WTC11 (cell line): Measurements from ENCODE around the gene C1orf35. TPM values are rescaled to one million over a fixed set of nuclear protein-coding genes. Genes with fewer than 3 reads are reported as not detected.

ENCODE experiments used
- ATAC-seq: fragments of 200-7000 bp; cut with Tn5 transposase; 2 replicates; pipeline ENCODE4 v1.10.0; 2021; ENCODE audit warnings: mild to moderate bottlenecking, moderate library complexity
- CTCF ChIA-PET: fragments of 300-600 bp; sonication (Branson Sonifier 250); formaldehyde crosslinking; loops from one replicate; lab custom pipeline; 2021; ENCODE audit warnings: antibody characterized with exemption; lab: Charles Lee
- POLR2A ChIA-PET: fragments of 350-600 bp; sonication (Branson Sonifier 250); formaldehyde crosslinking; loops from one replicate; lab custom pipeline; 2021; ENCODE audit warnings: antibody characterized with exemption; lab: Charles Lee
- DNase-seq: peaks from one replicate; pipeline ENCODE4 v3.0.0; 2021; ENCODE audit warnings: low spot score
- H3K27ac Mint-ChIP-seq: 2 replicates; pipeline ENCODE4 v1.8.0; 2021; ENCODE audit warnings: mixed read lengths
- H3K27me3 Mint-ChIP-seq: 2 replicates; pipeline ENCODE4 v1.8.0; 2021; ENCODE audit warnings: low read depth, mild to moderate bottlenecking, moderate library complexity, mixed read lengths
- H3K36me3 Mint-ChIP-seq: 2 replicates; pipeline ENCODE4 v1.8.0; 2021; ENCODE audit warnings: mixed read lengths
- H3K4me1 Mint-ChIP-seq: 2 replicates; pipeline ENCODE4 v1.8.0; 2022; ENCODE audit warnings: mixed read lengths
- H3K4me3 Mint-ChIP-seq: 2 replicates; pipeline ENCODE4 v1.8.0; 2021; ENCODE audit warnings: mild to moderate bottlenecking, moderate library complexity, mixed read lengths
- H3K9me3 Mint-ChIP-seq: 2 replicates; pipeline ENCODE4 v1.8.0; 2021; ENCODE audit warnings: mixed read lengths
- CREM ChIP-seq: sonication (generic); formaldehyde crosslinking; IDR thresholded peaks from 2 replicates; pipeline ENCODE4 v1.8.1; 2022; ENCODE audit warnings: mild to moderate bottlenecking, missing genetic modification reagents, moderate library complexity
- ELF4 ChIP-seq: sonication (generic); formaldehyde crosslinking; IDR thresholded peaks from 2 replicates; pipeline ENCODE4 v1.8.1; 2022; ENCODE audit warnings: low read depth, mild to moderate bottlenecking, moderate library complexity, missing genetic modification reagents
- FOXK1 ChIP-seq: sonication (generic); formaldehyde crosslinking; IDR thresholded peaks from 2 replicates; pipeline ENCODE4 v1.8.0; 2022; ENCODE audit warnings: mild to moderate bottlenecking, moderate library complexity, missing genetic modification reagents
- FOXP1 ChIP-seq: sonication (generic); formaldehyde crosslinking; IDR thresholded peaks from 2 replicates; pipeline ENCODE4 v1.8.0; 2022; ENCODE audit warnings: missing genetic modification reagents, mild to moderate bottlenecking, moderate library complexity, borderline replicate concordance
- SMAD3 ChIP-seq: sonication (generic); formaldehyde crosslinking; IDR thresholded peaks from 2 replicates; pipeline ENCODE4 v1.8.0; 2022; ENCODE audit warnings: missing genetic modification reagents, mild to moderate bottlenecking, borderline replicate concordance
- TEAD1 ChIP-seq: sonication (generic); formaldehyde crosslinking; IDR thresholded peaks from 2 replicates; pipeline ENCODE4 v1.8.0; 2022; ENCODE audit warnings: mild to moderate bottlenecking, missing genetic modification reagents
- TEAD4 ChIP-seq: sonication (generic); formaldehyde crosslinking; IDR thresholded peaks from 2 replicates; pipeline ENCODE4 v1.8.0; 2022; ENCODE audit warnings: mild to moderate bottlenecking, missing genetic modification reagents
- ZBTB21 ChIP-seq: sonication (generic); formaldehyde crosslinking; IDR thresholded peaks from 2 replicates; pipeline ENCODE4 v1.8.1; 2023; ENCODE audit warnings: mild to moderate bottlenecking, missing genetic modification reagents, borderline replicate concordance
- ZNF121 ChIP-seq: sonication (generic); formaldehyde crosslinking; IDR thresholded peaks from 2 replicates; pipeline ENCODE4 v1.8.0; 2023; ENCODE audit warnings: missing genetic modification reagents
- ZNF317 ChIP-seq: sonication (generic); formaldehyde crosslinking; IDR thresholded peaks from 2 replicates; pipeline ENCODE4 v1.8.1; 2023; ENCODE audit warnings: low read depth, mild to moderate bottlenecking, moderate library complexity, missing genetic modification reagents, borderline replicate concordance
- total RNA-seq: library from RNA; stranded (reverse); gene quantifications from 3 replicates; pipeline ENCODE4 v1.2.3, GENCODE V29; 2021
- TF ChIP-seq, protein P1 (sequence below): sonication (generic); formaldehyde crosslinking; conservative IDR thresholded peaks from 2 replicates; pipeline ENCODE4 v1.8.1; 2022; ENCODE audit warnings: mild to moderate bottlenecking, missing genetic modification reagents
- TF ChIP-seq, protein P2 (sequence below): fragments of 250-450 bp; sonication (Bioruptor Pico); IDR thresholded peaks from 2 replicates; pipeline ENCODE4 v1.9.0; 2021; ENCODE audit warnings: moderate library complexity, mild to moderate bottlenecking, inconsistent platforms, borderline replicate concordance
- TF ChIP-seq, protein P3 (sequence below): fragments of 200-600 bp; IDR thresholded peaks from 2 replicates; pipeline ENCODE4 v1.8.0; 2022; ENCODE audit warnings: antibody characterized with exemption

Gene C1orf35
- total RNA-seq, 1 experiment from 2014 or later = 33.8 TPM

DNA sequence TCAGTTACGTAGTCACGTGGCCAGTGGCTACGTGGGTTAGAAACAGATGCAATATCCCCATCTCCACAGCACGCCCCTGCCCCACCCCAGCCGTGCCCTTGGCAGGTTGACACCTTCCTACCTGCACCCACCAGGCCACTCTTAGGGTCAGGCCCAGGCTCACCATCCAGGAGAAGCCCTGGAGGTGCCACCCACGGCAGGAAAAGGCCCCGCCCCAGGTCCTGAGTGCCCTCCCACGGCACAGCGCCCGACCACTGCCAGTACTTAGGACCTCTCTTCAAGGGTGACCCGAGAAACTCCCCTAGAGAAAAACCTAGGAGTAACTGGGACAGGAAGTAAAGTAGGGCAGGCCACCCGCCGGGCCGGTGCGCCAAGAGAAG is 1.5 kb downstream of the C1orf35 start:
- ATAC-seq = no peak
- POLR2A ChIA-PET = interaction anchor here (0.6 kb wide), 1 partner anchor 357 kb away, joined by 3 read pairs; a partner anchor contains a TSS

DNA sequence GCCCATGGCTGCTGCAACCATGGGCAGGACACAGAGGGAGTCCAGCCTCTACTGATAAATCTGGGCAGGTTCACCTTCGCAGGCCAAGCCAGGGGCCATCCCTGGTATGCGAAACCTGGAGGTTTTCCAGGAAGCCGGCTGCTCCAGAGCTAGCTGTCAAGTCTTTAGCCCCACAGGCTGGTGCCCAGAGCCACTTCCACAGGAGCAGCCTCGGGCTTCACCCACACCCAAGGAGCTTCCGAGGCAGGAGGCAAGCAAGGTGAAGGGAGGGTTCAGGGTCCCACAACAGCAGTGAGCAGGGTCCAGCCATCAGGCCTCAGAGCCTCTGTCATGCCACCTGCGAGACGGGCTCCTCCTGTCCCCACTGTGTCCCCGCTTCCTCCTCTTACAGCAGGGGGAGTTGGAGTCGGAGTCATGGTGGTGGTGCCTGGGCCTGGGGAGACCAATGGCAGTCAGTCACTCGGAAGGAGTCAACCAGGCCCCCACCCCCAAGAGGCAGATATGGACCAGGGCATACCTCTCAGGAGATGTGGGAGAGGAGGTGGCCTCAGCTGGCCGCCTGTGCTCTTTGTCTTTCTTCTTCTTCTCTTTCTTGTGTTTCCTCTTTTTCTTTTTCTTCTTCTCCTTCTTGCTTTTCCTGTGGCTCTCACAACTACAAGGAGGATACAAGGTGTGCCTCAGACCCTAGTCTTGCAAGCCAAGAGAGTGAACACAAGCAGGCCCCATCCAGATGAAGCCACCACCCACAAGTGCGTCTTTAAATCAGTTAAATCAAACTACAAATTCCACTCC is 2.1 kb downstream of the C1orf35 start:
- POLR2A ChIA-PET = interaction anchor here (1.0 kb wide), 1 partner anchor 95 kb away, joined by 3 read pairs; no protein-coding TSS in a partner anchor
- Mint-ChIP-seq H3K4me1 (peaks cover 13% of the 10 kb centered on the region), H3K36me3 (peaks cover 29% of the 10 kb centered on the region), H3K9me3 (no peaks in the 10 kb centered on the region), H3K4me3 (peak overlapping the region; percentile 50), H3K27me3 (peaks cover 5% of the 10 kb centered on the region; the same call in 1 of the 2 replicates), H3K27ac (no peak overlapping the region; the same call in 1 of the 2 replicates)
- CTCF ChIA-PET = interaction anchor here (1.3 to 1.7 kb wide), 3 partner anchors 19 to 102 kb away, joined by 4 to 14 read pairs (median 4); partner anchors contain the start of gene ARF1
- 0 out of 2 replicates have a peak, but pooled peaks have one; percentile 24 for TF ChIP-seq FOXP1 (CRISPR knock-in tag)
- no peak for TF ChIP-seq ZNF317 (CRISPR knock-in tag)
- ATAC-seq (no peak), DNase-seq (no peak)

More for the DNA sequence above, 1.5 kb downstream of the C1orf35 start:
- CTCF ChIA-PET = interaction anchor here (0.7 to 1.5 kb wide), 4 partner anchors 20 to 103 kb away, joined by 3 to 14 read pairs (median 7); no protein-coding TSS in a partner anchor
- TF ChIP-seq, protein P1, sequence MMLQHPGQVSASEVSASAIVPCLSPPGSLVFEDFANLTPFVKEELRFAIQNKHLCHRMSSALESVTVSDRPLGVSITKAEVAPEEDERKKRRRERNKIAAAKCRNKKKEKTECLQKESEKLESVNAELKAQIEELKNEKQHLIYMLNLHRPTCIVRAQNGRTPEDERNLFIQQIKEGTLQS (CRISPR knock-in tag) = no peak
- TF ChIP-seq TEAD4 (CRISPR knock-in tag) = no peak
- H3K9me3 Mint-ChIP-seq = no peaks in the 10 kb centered on the region
- no peak for DNase-seq
- H3K27me3 Mint-ChIP-seq = peaks cover 5% of the 10 kb centered on the region; the same call in 1 of the 2 replicates
- peaks cover 33% of the 10 kb centered on the region for H3K36me3 Mint-ChIP-seq
- peaks cover 13% of the 10 kb centered on the region for H3K4me1 Mint-ChIP-seq
- H3K4me3 Mint-ChIP-seq = peak overlapping the region; percentile 50
- H3K27ac Mint-ChIP-seq = no peak overlapping the region

DNA sequence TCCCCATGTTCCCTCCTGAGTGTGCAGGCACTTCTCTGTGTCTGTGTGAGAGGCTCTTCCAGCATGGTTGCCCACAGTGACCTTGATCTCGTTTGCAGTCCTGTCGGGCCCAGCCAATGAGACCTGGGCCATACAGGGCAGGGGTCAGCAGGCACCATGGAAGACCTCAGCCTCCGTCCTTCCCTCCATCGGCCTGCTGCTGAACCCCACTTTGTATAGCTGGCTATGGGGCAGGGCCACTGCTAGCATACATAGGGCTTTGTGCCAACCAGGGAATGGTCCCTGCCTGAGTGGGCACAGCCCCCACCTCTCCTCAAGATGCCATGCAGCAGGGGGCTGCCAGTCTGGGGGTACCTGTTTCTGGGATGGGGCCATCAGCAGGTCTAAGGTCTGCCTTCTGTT is 3.8 kb downstream of the C1orf35 start:
- POLR2A ChIA-PET = interaction anchor here (0.6 kb wide), 1 partner anchor 59 kb away, joined by 3 read pairs; no protein-coding TSS in a partner anchor
- peaks cover 14% of the 10 kb centered on the region for H3K4me1 Mint-ChIP-seq
- H3K27me3 Mint-ChIP-seq = peaks cover 5% of the 10 kb centered on the region; the same call in 1 of the 2 replicates
- no peak for DNase-seq
- no peak for ATAC-seq
- H3K4me3 Mint-ChIP-seq = no peak overlapping the region
- H3K36me3 Mint-ChIP-seq = peaks cover 39% of the 10 kb centered on the region
- CTCF ChIA-PET = interaction anchor here (1.2 to 1.9 kb wide), 3 partner anchors 17 to 100 kb away, joined by 4 to 6 read pairs (median 6); partner anchors contain the start of gene ARF1
- no peak overlapping the region; the same call in 1 of the 2 replicates for H3K27ac Mint-ChIP-seq
- TF ChIP-seq CREM (CRISPR knock-in tag) (0 out of 2 replicates have a peak, but pooled peaks have one; percentile 28), ZBTB21 (CRISPR knock-in tag) (no peak)
- H3K9me3 Mint-ChIP-seq = peaks cover 8% of the 10 kb centered on the region

DNA sequence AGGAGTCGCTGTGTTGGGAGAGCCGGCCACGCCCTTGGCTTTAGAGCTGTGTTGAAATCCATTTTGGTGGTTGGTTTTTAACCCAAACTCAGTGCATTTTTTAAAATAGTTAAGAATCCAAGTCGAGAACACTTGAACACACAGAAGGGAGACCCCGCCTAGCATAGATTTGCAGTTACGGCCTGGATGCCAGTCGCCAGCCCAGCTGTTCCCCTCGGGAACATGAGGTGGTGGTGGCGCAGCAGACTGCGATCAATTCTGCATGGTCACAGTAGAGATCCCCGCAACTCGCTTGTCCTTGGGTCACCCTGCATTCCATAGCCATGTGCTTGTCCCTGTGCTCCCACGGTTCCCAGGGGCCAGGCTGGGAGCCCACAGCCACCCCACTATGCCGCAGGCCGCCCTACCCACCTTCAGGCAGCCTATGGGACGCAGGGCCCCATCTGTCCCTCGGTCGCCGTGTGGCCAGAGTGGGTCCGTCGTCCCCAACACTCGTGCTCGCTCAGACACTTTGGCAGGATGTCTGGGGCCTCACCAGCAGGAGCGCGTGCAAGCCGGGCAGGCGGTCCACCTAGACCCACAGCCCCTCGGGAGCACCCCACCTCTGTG is 4.7 kb downstream of the C1orf35 start:
- H3K4me3 Mint-ChIP-seq = no peak overlapping the region
- no peak overlapping the region for H3K27ac Mint-ChIP-seq
- no peak for ATAC-seq
- peaks cover 43% of the 10 kb centered on the region for H3K36me3 Mint-ChIP-seq
- TF ChIP-seq, protein P2, sequence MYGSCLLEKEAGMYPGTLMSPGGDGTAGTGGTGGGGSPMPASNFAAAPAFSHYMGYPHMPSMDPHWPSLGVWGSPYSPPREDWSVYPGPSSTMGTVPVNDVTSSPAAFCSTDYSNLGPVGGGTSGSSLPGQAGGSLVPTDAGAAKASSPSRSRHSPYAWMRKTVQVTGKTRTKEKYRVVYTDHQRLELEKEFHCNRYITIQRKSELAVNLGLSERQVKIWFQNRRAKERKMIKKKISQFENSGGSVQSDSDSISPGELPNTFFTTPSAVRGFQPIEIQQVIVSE (CRISPR knock-in tag) = no peak
- TF ChIP-seq ZNF317 (CRISPR knock-in tag) (no peak), TEAD1 (CRISPR knock-in tag) (no peak), SMAD3 (CRISPR knock-in tag) (no peak), ZNF121 (CRISPR knock-in tag) (no peak), ZBTB21 (CRISPR knock-in tag) (no peak), ELF4 (CRISPR knock-in tag) (no peak), FOXK1 (no peak)
- TF ChIP-seq, protein P3, sequence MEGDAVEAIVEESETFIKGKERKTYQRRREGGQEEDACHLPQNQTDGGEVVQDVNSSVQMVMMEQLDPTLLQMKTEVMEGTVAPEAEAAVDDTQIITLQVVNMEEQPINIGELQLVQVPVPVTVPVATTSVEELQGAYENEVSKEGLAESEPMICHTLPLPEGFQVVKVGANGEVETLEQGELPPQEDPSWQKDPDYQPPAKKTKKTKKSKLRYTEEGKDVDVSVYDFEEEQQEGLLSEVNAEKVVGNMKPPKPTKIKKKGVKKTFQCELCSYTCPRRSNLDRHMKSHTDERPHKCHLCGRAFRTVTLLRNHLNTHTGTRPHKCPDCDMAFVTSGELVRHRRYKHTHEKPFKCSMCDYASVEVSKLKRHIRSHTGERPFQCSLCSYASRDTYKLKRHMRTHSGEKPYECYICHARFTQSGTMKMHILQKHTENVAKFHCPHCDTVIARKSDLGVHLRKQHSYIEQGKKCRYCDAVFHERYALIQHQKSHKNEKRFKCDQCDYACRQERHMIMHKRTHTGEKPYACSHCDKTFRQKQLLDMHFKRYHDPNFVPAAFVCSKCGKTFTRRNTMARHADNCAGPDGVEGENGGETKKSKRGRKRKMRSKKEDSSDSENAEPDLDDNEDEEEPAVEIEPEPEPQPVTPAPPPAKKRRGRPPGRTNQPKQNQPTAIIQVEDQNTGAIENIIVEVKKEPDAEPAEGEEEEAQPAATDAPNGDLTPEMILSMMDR = no peak
- peaks cover 8% of the 10 kb centered on the region for H3K4me1 Mint-ChIP-seq
- no peak for DNase-seq
- H3K9me3 Mint-ChIP-seq = peaks cover 11% of the 10 kb centered on the region
- ChIA-PET POLR2A (interaction anchor here (0.6 kb wide), 1 partner anchor 360 kb away, joined by 3 read pairs; a partner anchor contains a TSS), CTCF (interaction anchor here (1.2 to 1.9 kb wide), 2 partner anchors 93 to 99 kb away, joined by 5 to 6 read pairs; no protein-coding TSS in a partner anchor)
- H3K27me3 Mint-ChIP-seq = no peaks in the 10 kb centered on the region; the same call in 1 of the 2 replicates
